ENCODE measurements around the gene NOD1.
"Not testable (repeated sequence)": the region's sequence is repeated elsewhere in the genome, so short reads cannot be mapped to it uniquely, and the experiment has no call there.

GRCh38 chr7:30420080-30420479 lies 58.5 kb downstream of the NOD1 start:
- TF ChIP-seq EZH2phosphoT487 (IDR thresholded peaks at IDR 0.05; ENCODE audit: insufficient read depth, low read depth); EZH2 (IDR thresholded peaks at IDR 0.05; ENCODE audit: insufficient read depth, poor library complexity, severe bottlenecking): not testable (repeated sequence)

Data from GM23248 (cell line).